Endodermal cell (in vitro differentiated cells): ENCODE results near the gene PTGIR. TPM values are rescaled to one million over a fixed set of nuclear protein-coding genes. Genes with fewer than 3 reads are reported as not detected.

Experiments
- DNase-seq: peaks from one replicate; pipeline ENCODE4 v3.0.0-alpha.2; 2017
- H3K27ac ChIP-seq: 2 replicates; pipeline ENCODE4 v1.5.1; 2013; ENCODE audit warnings: mild to moderate bottlenecking, low read depth, low read length, moderate library complexity
- H3K27me3 ChIP-seq: 2 replicates; pipeline ENCODE4 v1.6.1; 2013; ENCODE audit warnings: mild to moderate bottlenecking, low read length, moderate library complexity; ENCODE audit not compliant: insufficient read depth, control insufficient read depth, poor library complexity, severe bottlenecking
- H3K36me3 ChIP-seq: 2 replicates; pipeline ENCODE4 v1.7.0; 2013; ENCODE audit warnings: mild to moderate bottlenecking, low read length, moderate library complexity; ENCODE audit not compliant: control insufficient read depth, insufficient read depth
- H3K4me1 ChIP-seq: one replicate; pipeline ENCODE4 v1.7.0; 2013; ENCODE audit warnings: low read length; ENCODE audit not compliant: control insufficient read depth, insufficient read depth
- H3K4me3 ChIP-seq: 2 replicates; pipeline ENCODE4 v1.5.1; 2013; ENCODE audit warnings: mild to moderate bottlenecking, low read length, moderate library complexity
- H3K9ac ChIP-seq: 2 replicates; pipeline ENCODE4 v1.6.1; 2013; ENCODE audit warnings: mild to moderate bottlenecking, low read length, moderate library complexity; ENCODE audit not compliant: poor library complexity, severe bottlenecking; ENCODE audit errors: extremely low read depth
- H3K9me3 ChIP-seq: 2 replicates; pipeline ENCODE4 v1.6.1; 2013; ENCODE audit warnings: mild to moderate bottlenecking, low read length, moderate library complexity; ENCODE audit not compliant: control insufficient read depth
- H3K27ac Mint-ChIP-seq: 2 replicates; pipeline ENCODE4 v1.8.0; 2020; ENCODE audit warnings: mixed read lengths
- H3K27me3 Mint-ChIP-seq: 2 replicates; pipeline ENCODE4 v1.8.0; 2021; ENCODE audit warnings: mild to moderate bottlenecking, mixed read lengths; ENCODE audit not compliant: insufficient read depth
- H3K36me3 Mint-ChIP-seq: 2 replicates; pipeline ENCODE4 v1.8.0; 2020; ENCODE audit warnings: low read depth, mixed read lengths
- H3K4me1 Mint-ChIP-seq: 2 replicates; pipeline ENCODE4 v1.8.0; 2020; ENCODE audit warnings: mixed read lengths
- H3K4me3 Mint-ChIP-seq: 2 replicates; pipeline ENCODE4 v1.8.0; 2020; ENCODE audit warnings: mild to moderate bottlenecking, moderate library complexity, mixed read lengths
- H3K9me3 Mint-ChIP-seq: 2 replicates; pipeline ENCODE4 v1.8.0; 2020; ENCODE audit warnings: mild to moderate bottlenecking, mixed read lengths
- CTCF ChIP-seq: fragments of 200-600 bp; sonication (generic); conservative IDR thresholded peaks from 2 replicates; pipeline ENCODE4 v1.5.0; 2021; ENCODE audit warnings: antibody characterized with exemption, mild to moderate bottlenecking
- WGBS, 2 experiments: methylation state at CpG; one replicate each; pipeline versions ENCODE4 v1.1.5 to v1.1.7; 2013; ENCODE audit warnings: missing lambda C conversion rate in 2 of 2, mixed read lengths in 1 of 2; ENCODE audit not compliant: insufficient coverage in 1 of 2, insufficient read length in 1 of 2; 5-methylcytosine and 5-hydroxymethylcytosine counted together
- total RNA-seq, 2 donors: library from RNA; stranded (reverse); fragmentation: NEBNext Ultra II Directional in 1 of 2; extraction: Animal tissue kit (Norgen Biotek cat#: 25700) in 1 of 2; gene quantifications; 2 replicates in 1 of 2; 3 replicates in 1 of 2; pipeline ENCODE4 v1.2.1, GENCODE V29; 2021

PTGIR gene
- total RNA-seq, 2 donors from 2014 or later: not detected

- H3K36me3 Mint-ChIP-seq: no peaks in the 10 kb centered on the region
- Histone ChIP-seq H3K4me3 (no peak overlapping the region), H3K27me3 (no peaks in the 10 kb centered on the region), H3K9ac (no peak overlapping the region), H3K4me1 (no peaks in the 10 kb centered on the region), H3K36me3 (no peaks in the 10 kb centered on the region), H3K27ac (peak overlapping the region; percentile 8), H3K9me3 (no peaks in the 10 kb centered on the region)
- H3K27ac Mint-ChIP-seq: no peak overlapping the region
- H3K27me3 Mint-ChIP-seq: peaks cover 6% of the 10 kb centered on the region
- DNase-seq: no peak
- H3K9me3 Mint-ChIP-seq: no peaks in the 10 kb centered on the region
- TF ChIP-seq CTCF: peak; percentile 63
- H3K4me1 Mint-ChIP-seq: no peaks in the 10 kb centered on the region
- WGBS, 2 experiments: 74 to 84% methylated on average over 22 to 32 of the region's 32 CpGs
- H3K4me3 Mint-ChIP-seq: no peak overlapping the region
Observed at GRCh38 chr19:46621191-46622117, 3.4 kb downstream of the PTGIR start.

- 63 to 85% methylated on average over 1 to 6 of the region's 6 CpGs for WGBS, 2 experiments
- Mint-ChIP-seq H3K36me3 (no peaks in the 10 kb centered on the region), H3K27me3 (peaks cover 6% of the 10 kb centered on the region), H3K4me1 (no peaks in the 10 kb centered on the region), H3K4me3 (no peak overlapping the region), H3K9me3 (no peaks in the 10 kb centered on the region), H3K27ac (no peak overlapping the region)
- Histone ChIP-seq H3K9me3 (no peaks in the 10 kb centered on the region), H3K4me3 (no peak overlapping the region), H3K27me3 (no peaks in the 10 kb centered on the region), H3K4me1 (no peaks in the 10 kb centered on the region), H3K9ac (no peak overlapping the region), H3K27ac (peak overlapping the region; percentile 8), H3K36me3 (no peaks in the 10 kb centered on the region)
- no peak for TF ChIP-seq CTCF
- DNase-seq: no peak
Observed at GRCh38 chr19:46620716-46621115, 4.2 kb downstream of the PTGIR start.

- no peak overlapping the region for H3K27ac Mint-ChIP-seq
- Histone ChIP-seq H3K9ac (no peak overlapping the region), H3K27me3 (no peaks in the 10 kb centered on the region), H3K27ac (no peak overlapping the region), H3K9me3 (no peaks in the 10 kb centered on the region), H3K4me1 (no peaks in the 10 kb centered on the region), H3K4me3 (no peak overlapping the region), H3K36me3 (no peaks in the 10 kb centered on the region)
- no peaks in the 10 kb centered on the region for H3K4me1 Mint-ChIP-seq
- WGBS, 2 experiments: 89 to 91% methylated on average over 3 of the region's 3 CpGs
- no peaks in the 10 kb centered on the region for H3K9me3 Mint-ChIP-seq
- no peak overlapping the region for H3K4me3 Mint-ChIP-seq
- peaks cover 6% of the 10 kb centered on the region for H3K27me3 Mint-ChIP-seq
- H3K36me3 Mint-ChIP-seq: no peaks in the 10 kb centered on the region
- DNase-seq: no peak
- no peak for TF ChIP-seq CTCF
Observed at GRCh38 chr19:46620267-46620666, 4.6 kb downstream of the PTGIR start.
